COR-L47 (cell line): ENCODE measurements around the gene ZNF276.

ENCODE experiments used
- DNase-seq: peaks from one replicate; lab custom pipeline; 2025; lab: John Stamatoyannopoulos, UW

ZNF276 gene

GRCh38 chr16:89716493-89716892 lies 4.8 kb upstream of the ZNF276 start:
- no peak for DNase-seq

GRCh38 chr16:89716916-89717687 lies 4.2 kb upstream of the ZNF276 start:
- no peak for DNase-seq

- no peak for DNase-seq
Measured at GRCh38 chr16:89717688-89718505, 3.4 kb upstream of the ZNF276 start.

- peak; percentile 42 for DNase-seq
Measured at GRCh38 chr16:89720551-89720812, 855 bp upstream of the ZNF276 start.

- DNase-seq = peak; percentile 35
Measured at GRCh38 chr16:89721546-89722391, 432 bp downstream of the ZNF276 start.

GRCh38 chr16:89722392-89723278 lies 1.3 kb downstream of the ZNF276 start:
- DNase-seq = no peak

GRCh38 chr16:89723279-89724250 lies 2.2 kb downstream of the ZNF276 start:
- DNase-seq = no peak

DNA sequence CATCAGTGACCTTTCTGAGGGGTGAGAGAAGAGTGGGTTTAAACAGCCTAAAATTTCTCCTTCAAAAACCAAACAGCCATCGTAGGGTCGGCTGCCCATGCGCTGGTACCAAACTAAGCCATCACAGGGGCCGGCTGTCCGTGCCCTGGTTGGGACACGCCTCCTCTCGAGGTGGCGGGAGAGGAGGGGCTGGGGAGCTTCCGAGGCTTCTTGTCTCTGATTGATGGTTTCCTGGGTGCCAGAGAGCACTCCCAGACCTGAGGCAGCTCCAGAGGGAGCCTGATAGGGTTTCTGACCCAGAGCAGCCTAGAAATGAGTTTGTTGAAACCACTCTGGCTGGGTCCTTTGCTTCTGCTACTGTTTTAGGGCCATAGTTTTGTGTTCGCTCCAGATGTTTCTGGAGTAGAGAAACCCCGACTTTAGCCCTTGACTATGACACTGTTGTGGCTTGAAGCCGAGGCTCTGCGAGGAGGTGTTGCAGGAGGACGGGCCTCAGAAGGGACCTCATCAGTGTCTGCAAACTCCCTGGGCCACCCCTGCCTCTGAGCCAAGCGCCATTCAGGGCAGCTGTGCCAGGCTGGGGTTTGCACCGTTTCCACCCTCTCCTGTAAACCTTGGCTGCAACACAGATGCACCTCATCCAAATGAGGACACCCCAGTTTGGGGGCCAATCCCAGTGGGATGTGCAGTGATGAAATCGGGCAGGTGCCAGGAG lies 6.2 kb downstream of the ZNF276 start:
- DNase-seq = no peak

GRCh38 chr16:89729293-89729692 lies 8.0 kb downstream of the ZNF276 start:
- DNase-seq = no peak

DNA sequence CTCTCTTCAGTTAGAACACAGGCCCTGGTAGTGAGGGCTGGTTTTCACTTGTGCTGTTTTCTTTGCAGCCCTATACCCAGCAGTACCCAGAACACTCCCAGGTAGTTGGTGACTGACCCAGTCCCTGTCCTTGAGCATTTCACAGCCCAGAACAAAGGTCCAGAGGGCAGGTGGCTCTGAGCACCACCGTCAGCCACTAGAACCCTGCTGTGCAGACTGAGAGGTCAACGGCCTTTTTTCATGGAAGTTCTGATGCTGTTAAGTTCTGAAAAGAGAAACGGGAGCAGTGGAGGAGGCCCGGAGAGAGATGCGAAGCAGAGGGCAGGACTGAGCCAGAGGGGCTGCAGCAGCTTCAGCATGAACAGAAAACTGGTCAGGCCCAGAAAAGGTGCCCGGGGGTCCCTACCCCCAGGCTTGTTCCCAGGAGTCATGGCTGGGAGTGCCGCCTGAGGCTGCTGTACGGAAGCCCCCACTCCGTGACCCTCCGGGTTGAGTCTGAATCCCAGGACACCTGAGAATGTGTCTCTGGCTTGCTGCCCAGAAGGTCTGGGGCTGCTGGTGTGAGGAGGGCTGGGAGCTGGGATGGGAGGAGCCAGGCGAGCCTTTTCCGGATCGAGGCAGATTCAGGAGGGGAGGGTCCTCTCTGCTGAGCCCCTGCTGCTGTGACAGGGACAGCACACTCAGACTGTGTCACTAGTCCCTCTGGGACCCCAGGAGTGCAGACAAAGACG lies 8.7 kb downstream of the ZNF276 start:
- DNase-seq = no peak

- DNase-seq = no peak
Measured at GRCh38 chr16:89730610-89731234, 9.4 kb downstream of the ZNF276 start.

- DNase-seq = no peak
Measured at GRCh38 chr16:89732142-89732917, 11.0 kb downstream of the ZNF276 start.

- DNase-seq = no peak
Measured at GRCh38 chr16:89732918-89733242, 11.5 kb downstream of the ZNF276 start.

DNA sequence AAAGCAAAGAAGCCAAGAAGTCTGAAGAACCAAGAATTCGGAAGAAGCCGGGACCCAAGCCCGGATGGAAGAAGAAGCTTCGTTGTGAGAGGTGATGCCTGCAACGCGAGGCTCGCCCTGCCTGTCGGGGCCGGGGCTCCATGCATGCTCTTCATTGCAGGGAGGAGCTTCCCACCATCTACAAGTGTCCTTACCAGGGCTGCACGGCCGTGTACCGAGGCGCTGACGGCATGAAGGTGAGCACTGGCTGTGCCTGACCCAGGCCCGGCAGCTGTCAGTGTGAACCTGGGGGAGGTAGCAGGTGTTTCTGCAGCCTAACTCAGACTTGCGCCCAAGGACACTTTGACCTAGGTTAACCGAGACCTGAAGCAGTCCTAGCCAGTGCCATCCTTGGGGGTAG lies 12.0 kb downstream of the ZNF276 start:
- DNase-seq = no peak

- DNase-seq = no peak
Measured at GRCh38 chr16:89733792-89734191, 12.5 kb downstream of the ZNF276 start.

- no peak for DNase-seq
Measured at GRCh38 chr16:89736554-89736953, 15.2 kb downstream of the ZNF276 start.

GRCh38 chr16:89737341-89738071 lies 16.2 kb downstream of the ZNF276 start:
- no peak for DNase-seq

DNA sequence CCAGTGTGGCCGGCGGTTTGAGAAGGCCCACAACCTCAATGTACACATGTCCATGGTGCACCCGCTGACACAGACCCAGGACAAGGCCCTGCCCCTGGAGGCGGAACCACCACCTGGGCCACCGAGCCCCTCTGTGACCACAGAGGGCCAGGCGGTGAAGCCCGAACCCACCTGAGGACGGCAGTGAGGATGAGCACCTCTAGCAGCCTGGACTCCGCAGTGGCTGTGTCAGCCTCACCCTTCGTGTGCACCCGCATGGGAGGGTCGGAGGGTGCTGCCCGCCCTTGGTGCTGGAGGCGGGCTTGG lies 16.7 kb downstream of the ZNF276 start:
- no peak for DNase-seq
